ENCODE measurements around the gene EIF4G1.
A peak's percentile ranks its signal among the peaks of the same experiment; 100 is the strongest.

- TF ChIP-seq CTCF (IDR thresholded peaks at IDR 0.05 in 2 of 3, conservative IDR thresholded peaks at IDR 0.05 in 1 of 3; ENCODE audit: control insufficient read depth in 2 of 3, extremely low read depth in 1 of 3, insufficient read depth in 1 of 3, low read depth in 3 of 3, low read length in 3 of 3) (no peak), IKZF2 (IDR thresholded peaks at IDR 0.05) (no peak), ZBTB40 (IDR thresholded peaks at IDR 0.05; ENCODE audit: borderline replicate concordance) (no peak), IKZF1 (conservative IDR thresholded peaks at IDR 0.05) (peak; percentile 65; the same call in 1 of the 2 replicates), FOXM1 (IDR thresholded peaks at IDR 0.05; ENCODE audit: low read depth, low read length) (no peak), SMC3 (IDR thresholded peaks at IDR 0.05; ENCODE audit: borderline replicate concordance, low read length) (no peak), NR2C2 (IDR thresholded peaks at IDR 0.05; ENCODE audit: borderline replicate concordance, control insufficient read depth, insufficient read length, low read depth) (no peak), CREB1 (IDR thresholded peaks at IDR 0.05; ENCODE audit: low read depth) (0 out of 2 replicates have a peak, but pooled peaks have one; percentile 5)
Observed at GRCh38 chr3:184314700-184315542, 515 bp downstream of the EIF4G1 start.
